Measurements from ENCODE around the gene DOCK10.
"Not testable (repeated sequence)": the region's sequence is repeated elsewhere in the genome, so short reads cannot be mapped to it uniquely, and the experiment has no call there.

The DOCK10 gene

DNA sequence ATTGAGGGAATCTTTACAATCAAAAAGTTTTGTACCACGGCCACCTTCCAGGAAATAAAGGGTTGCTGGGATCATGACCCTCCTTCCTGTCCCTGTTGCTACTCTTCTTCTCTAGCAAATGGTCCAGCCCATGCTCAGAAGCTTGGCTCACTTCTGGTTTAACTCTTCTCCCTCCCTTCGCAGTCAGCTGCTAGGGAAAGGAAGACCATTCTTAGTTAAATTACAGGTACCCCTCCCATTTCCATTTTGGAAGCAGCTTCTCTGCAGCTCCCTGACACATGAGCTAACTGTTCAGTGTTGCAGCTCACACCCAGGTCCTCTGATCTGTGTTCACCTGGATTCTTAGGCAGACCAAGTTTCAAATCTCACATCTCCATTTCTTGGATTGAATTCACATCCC lies 100.3 kb downstream of the DOCK10 start:
- no peak for DNase-seq

DNA sequence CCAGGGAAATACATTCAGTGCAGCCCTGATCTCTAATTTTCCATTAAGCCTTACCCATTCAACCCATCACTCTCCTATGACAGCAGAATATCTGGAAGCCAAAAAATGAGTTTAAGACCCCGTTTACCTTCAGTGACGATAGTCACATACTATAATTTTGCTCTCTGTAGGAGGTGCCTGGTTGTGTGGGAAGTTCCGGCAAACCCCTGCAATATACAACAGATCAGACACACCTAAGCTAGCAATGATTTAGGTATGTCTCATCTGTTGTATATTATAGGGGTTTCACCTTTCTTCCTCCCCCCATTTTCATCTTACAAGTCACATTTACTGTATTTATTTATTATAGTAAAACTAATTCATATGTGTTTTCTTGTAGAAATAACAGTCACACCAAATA lies 101.7 kb downstream of the DOCK10 start:
- no peak for DNase-seq

DNA sequence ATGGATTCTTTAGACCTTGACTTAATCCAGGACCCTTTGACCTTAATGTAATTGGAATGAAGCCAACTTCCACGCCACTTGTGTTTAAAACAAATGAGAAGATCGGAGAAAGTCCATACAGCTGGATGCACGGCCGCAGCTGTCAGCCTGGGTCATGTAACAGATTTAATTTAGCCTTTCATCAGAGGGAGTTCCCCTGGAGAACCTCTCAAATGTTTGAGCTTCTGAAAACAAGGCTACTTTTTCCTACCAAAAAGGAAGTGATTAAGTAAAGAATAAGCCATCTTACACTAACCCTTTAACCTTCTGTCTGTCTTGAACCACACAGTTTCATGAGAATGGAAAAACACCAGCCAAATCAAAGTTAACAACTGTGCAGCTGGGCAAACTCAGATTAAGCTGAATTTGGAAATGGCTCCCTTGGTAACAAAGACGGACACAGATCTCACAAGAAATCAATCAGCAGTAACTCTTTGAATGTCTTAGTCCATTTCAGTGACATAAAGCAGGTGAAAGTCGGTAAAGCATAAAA lies 103.6 kb downstream of the DOCK10 start:
- DNase-seq, result peak in 1 of 2 experiments; percentile 64

DNA sequence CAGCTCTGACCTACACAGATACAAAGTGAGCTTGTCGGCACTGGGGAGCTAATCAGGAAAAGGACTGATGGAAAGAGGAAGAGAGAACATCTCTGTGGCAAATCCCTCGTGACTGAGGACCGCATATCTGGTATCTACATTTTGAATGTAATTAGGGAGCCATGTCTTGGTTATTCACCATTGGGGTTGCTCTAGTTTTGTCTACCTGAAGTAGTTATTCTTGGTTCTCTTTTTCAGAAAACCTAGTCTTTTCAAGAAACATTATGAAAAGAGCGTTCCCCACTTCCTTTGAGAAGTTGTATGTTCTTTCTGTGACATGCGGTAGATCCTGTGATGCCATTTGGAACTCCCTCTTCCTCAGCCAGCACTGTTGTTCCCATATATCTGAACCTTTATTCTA lies 104.4 kb downstream of the DOCK10 start:
- no peak for DNase-seq

DNA sequence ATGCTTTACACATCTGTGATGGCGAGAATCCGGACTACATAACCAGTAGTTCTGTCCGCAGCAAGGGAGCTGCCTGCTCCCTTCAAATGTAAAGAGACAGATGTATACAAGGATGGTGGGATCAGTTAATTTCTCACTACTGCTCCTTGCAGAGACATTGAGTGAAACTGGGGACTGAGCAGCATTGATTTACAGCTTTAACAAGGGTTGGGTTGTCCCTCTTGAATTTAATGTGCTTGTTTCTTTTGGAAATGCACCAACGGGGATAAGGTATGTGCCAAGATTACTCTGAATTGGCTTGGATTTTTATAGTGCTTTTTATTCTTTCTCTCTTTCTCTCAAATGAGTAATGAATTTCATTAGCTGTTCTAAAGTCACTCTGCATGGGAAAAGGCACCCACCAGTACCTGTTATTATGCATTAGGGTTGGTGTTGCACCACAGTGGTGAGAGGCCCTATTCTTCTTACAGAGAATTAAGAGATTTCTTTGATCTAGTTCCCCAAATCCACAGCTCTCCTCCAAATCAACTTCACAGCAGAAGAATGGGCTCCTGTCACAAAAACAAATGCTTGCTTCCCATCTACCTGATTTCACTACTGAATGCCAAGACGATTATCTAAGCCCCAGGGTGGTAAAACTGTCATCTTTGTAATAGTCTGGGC lies 107.6 kb downstream of the DOCK10 start:
- no peak for DNase-seq

DNA sequence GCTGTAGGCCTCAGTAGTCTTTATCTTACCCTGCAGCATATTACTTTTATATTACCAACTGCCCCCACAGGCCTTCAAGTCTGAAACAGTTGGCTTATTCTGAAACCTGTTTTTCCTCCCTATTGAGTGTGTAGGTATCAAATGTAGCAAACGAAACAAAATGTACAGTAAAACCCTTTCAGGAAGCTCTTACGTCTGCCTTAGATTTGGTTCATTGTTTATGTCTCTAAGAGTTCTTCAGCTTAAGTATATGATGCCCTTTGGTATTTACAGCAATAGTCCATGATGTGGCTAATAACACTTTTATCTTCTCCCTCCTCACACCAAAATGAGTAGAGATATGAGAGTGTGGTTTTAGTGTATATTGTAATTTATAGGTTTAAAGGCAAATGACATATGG lies 108.8 kb downstream of the DOCK10 start:
- DNase-seq, result no peak

DNA sequence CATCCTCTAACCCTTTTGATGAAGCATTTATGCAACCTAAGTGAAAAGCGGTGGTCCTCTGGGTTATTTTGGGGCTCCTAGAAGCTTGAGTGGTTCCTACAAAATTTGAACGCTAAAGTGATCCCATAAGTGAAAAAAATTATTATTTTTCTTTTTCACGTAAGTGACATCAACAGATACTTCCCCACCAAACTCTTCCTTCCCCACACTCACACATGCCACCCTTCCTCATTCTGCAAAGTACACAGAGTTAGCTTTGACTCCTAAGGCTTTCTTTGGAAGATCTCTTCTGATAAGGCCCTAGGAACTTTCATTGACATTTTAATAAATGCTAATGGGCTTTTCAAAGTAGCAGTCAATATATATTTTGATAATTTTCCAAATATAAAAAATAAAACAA lies 109.7 kb downstream of the DOCK10 start:
- DNase-seq, result no peak

DNA sequence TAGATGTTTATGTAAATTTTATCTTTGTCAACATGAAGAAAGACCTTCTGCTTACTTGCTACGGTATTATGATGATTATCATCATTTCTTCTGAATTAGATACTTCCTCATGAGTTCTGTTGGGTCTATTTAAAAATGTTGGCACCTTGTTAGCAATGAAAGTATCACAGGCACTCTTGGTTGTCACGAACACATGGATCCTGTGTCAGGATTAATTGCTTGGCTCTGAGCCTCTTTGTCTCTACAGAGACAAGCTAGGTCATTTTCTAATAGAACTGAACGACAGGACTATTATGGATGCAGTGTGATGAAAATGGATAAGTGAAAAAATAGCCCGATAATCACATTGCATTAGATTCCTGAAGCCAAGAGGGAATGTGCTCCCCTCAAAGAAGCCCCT lies 110.3 kb downstream of the DOCK10 start:
- no peak for DNase-seq

DNA sequence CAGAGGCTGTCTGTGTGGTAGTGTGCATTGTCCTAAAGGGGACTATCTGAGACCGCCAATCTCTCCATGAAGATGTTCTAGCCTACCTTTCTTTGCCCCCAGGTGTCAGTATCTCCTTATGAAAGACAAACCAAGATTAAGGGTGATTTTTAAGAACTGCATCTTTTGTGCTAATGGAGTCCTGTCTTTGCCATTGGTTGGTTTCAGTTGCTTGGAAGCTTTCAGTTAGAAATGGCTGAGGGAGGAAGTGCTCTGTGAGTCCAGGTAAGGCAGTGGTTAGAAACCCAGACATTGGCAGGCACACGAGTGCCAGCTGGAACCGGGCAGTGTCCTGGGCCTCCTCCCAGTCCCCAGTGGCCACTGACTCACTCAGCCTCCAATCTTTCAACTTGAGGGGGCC lies 111.3 kb downstream of the DOCK10 start:
- DNase-seq, result no peak

DNA sequence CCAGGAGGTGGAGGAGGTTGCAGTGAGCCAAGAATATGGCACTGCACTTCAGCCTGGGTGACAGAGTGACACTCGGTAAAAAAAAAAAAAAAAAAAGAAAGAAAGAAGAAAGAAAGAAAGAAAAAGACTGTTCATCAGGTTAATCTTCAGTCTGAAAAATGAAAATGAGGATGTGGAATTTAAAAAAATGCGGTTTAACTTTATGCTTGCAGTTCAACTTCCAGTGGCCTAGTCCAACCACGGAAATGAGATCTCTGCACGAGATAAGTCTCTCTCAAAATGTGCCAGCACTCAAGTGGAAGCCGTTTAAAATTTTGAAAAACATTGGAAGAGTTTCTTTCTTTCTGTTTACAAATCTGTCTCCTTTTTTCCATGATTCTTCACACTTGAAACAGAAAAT lies 112.1 kb downstream of the DOCK10 start:
- DNase-seq, result no peak

DNA sequence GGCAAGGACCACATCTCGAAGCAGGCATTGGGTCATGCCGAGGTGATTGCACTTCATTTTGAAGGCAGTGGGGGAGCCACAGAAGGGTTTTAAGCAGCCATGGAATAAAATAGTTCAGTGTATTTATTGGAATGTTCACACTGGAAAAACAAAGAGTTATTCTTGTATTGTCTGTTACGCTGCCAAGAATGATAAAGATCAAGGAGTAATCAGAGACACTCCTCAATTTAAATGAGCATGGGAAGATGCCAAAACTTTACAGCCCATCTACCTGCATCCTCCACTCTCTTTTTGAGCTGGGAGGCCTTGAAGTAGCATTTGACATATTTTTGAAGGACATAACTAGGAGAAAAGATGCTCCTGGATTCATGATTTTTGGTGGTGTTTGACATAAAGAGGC lies 112.8 kb downstream of the DOCK10 start:
- DNase-seq, result no peak

DNA sequence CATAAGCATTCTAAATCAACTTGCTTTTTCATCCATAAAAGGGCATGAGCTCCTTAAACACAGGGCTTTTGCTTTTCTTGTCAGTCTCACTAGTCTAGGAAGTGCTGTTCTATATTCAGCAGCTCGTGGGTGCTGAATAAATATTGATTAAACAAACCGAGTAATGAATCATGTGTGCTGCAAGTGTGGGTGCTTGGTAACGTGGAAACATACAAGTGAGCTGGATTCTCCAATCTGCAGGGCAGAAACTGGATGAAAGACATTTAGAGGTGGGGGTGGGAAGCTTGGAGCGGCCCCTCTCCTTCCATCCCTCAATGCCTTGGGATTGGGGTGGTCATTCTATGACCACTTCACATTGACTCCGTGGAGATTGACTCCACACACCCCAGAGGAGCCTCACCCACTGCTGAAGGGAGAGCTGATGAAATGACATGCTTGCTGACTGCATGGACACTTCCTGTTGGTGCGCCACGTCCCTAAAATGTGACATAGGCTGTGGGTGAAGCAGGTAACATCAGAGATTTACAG lies 114.6 kb downstream of the DOCK10 start:
- DNase-seq, result peak; percentile 9 to 35

DNA sequence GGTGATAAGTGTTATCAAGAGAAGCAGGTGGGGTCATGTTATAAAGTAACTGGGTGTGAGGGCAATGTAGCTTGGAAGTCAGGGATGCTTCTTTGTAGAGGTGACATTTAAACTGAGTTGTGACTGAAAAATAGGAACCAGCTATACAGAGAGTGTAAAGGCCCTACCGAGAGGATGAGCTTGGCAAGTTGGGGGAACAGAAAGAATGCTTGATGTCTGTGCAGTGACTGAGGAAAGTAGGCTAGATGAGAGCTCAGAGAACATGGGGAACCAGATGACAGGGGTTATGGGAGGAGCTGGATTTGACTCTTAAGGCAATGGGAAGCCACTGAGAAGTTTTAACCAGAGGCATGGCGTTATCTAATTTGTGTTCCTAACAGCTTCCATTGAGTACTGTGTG lies 115.3 kb downstream of the DOCK10 start:
- DNase-seq, result no peak

DNA sequence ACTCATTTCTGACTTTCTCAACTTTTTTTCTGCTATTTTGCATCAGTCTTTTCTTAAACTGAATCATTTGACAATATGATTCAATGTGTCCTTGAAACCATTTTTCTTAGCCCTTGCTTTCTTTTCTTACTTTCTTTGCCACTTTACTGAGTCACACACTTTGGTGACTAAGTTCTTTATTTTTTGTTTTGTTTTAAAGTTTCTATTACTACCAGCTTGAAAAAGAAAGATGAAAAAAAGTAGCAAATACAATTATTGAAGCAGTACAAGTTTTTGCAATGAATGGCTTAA lies 116.5 kb downstream of the DOCK10 start:
- no peak for DNase-seq

DNA sequence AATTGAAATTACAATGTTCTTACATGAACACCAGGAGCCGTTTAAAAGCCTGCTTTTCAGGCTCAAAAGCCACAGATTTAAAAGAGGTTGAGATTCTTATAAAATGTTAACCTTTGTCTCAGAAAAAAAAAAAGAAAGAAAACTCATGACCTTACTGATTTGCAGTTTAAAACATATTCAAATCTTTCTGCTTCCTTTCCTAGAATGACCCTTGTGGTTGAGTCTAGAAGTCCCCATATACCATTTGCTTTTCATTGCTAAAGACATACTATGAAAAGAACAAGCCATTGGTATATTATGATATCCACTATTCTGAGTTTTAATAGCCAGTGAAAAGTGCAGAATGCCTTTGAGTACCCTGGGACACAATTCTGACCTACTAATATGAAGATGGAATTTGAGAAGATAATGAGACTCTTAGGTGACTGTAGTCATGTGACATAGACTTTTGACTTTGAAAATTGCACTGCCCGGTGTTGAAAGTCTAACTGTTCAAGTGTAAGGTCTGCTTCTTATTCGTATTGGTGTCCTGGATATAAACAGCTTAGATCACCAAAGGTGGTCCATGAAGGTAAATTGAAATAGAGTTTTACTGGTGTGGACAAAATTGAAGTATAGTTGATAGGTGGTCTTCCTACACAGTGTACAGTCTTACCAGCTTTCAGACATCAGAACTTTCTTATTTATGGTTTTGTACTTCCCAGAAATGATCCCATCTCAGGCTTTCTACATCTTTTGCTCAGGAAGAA lies 117.0 kb downstream of the DOCK10 start:
- no peak for DNase-seq

DNA sequence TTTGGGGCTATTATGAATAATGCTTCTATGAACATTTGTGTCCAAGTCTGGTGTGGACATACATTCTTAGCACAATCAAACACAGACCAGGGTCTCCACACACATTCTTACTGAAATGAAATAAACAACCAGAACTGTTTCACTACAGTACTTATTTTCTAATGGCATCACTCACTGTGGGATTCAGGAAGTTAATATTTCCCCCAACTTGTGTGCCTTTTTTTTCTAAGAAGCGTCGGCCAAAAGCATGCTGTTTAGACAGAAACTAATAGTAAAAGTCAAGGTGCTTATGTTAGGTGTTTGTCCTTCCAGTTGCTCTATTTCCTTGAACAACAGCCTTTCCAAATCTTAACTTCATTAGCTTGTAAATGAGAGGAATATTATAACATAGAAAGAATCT lies 117.6 kb downstream of the DOCK10 start:
- DNase-seq, result no peak

DNA sequence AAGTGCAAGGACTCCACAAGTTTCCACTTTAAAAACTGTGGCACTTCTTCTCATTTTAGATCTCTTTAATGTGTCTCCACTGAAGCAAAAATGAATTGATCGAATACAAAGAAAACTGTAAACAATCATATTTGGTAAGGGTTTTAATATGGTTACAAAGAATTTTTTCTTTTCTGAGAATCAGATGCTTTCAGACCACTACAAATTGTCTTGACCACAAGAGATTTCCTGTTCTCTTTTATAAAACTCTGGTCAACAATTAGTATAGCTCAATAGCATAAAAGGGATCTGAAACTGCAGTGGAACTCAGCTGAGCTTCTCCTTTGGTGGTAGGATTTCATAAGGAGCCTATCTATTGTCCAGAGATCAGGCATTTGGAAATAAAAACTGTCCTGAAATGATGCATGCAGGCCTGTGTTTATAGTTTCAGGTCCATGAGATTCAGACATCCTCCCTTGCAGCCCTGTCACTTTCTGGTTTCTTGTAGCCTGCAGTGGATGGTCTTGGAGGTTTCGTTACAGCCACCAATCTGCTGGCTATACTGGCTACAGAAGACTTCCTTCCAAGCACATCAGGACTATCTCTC lies 120.0 kb downstream of the DOCK10 start:
- DNase-seq, result no peak

DNA sequence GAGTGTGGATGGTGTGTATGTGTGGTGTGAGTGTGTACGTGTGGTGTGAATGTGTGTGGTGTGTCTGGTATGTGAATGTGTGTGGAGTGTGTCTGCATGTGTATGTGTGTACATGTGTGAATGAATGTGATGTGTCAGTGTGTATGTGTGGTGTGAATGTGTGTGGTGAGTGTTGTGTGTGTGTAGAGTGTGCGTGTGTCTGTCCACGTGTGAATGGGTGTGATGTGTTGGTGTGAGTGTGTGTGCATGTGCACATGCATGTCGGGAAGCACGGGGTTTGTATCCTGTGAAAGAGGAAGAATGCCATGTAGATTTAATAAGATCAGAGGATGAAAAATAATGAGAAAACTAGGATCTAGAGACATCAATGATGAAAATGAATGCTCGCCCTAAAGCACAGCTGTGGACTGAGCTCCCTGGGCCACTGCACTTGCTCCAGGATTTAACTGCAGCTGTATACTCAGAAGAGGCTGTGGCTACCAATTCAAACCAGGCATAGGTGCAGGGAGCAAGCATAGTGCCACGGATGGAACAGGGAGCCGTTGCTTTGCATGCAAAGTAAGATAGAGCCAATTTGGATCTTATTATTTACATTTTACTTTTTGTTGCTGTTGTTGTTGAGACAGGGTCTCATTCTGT lies 122.7 kb downstream of the DOCK10 start:
- DNase-seq, result no peak

DNA sequence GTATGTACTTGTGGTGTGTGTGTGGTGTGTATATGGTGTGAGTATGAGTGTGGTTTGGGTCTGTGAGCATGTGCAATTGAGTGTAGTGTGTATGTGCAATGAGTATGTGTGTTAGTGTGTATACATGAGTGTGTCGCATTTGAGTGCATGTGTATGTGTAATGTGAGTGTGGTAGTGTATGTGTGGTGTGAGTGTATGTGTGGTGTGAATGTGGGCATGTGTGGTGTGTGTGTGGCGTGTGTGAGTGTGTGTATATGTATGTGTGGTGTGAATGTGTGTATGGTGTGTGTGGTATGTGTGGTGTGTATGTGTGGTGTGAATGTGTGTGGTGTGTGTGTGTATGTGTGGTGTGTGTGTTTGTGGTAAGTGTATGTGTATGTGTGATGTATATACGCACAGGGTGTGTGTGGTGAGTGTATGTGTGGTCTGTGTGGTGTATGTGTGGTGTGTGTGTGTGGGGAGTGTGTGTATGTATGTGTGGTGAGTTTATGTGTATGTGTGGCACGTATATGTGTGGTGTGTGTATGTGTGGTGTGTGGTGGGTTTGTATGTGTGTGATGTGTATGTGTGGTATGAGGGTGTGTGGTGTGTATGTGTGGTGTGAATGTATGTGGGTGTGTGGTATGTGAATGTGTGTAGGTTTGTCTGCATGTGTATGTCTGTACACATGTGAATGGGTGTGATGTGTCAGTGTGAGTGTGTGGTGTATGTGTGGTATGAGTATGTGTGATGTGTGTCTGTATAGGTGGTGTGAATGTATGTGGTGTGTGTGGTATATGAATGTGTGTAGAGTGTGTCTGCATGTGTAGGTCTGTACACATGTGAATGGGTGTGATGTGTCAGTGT lies 123.4 kb downstream of the DOCK10 start:
- DNase-seq, result no peak

DNA sequence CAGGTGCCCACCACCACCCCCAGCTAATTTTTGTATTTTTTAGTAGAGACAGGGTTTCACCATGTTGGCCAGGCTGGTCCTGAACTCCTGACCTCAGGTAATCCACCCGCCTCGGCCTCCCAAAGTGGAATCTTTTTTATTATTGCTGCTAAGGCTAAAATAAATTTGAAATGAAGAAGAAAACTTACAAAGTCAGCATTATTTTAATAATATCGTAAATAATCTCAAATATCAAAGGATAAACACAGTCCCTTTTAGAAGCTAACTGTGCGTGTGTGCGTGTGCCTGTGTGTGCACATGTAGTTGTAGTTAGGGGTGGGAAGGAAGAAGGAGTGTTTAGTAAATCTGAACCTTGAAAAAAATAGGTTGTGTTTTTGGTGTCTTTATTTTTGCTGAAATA lies 125.0 kb downstream of the DOCK10 start:
- not testable (repeated sequence) for DNase-seq

DNA sequence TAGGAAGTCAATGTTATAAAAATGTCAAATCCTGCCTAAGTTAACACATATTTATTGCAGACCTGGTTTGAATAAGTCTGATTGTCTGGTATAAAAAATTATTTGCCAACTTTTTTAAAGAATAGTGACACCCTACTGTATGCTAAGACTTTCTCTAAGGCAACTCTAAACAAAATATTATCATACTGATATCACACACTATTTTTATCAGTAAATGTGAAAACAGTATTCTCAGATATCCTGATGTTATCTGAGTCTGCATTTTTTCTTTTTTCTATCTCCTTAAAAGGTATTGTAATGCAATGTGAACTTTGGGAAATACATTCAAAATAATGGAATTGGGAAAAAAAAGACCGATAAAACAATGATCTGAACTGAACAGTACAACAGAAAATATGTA lies 127.1 kb downstream of the DOCK10 start:
- no peak for DNase-seq

DNA sequence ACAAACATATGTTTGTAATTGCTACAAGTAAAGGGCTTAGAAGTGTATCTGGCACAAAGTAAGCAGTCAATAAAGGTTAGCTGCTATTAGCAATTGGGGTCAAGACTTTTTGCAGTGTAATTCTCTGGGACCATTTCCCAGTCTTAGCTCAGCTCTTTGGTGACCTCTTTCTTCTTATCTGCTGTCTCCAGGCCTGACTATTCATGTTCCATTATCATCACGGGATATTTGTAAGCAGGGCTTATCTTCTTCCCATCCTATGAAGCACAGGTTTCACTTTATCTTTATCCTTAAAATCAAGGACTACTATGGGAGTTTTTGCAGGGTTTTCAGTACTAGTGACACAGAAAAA lies 131.7 kb downstream of the DOCK10 start:
- DNase-seq, result no peak
